HG02588 (cell line): ENCODE data around the gene SLC9A9.

ENCODE experiments used
- ATAC-seq: cut with Tn5 transposase; IDR thresholded peaks from one replicate; pipeline ENCODE4 v1.9.1; 2021; ENCODE audit warnings: mild to moderate bottlenecking, moderate library complexity; ENCODE audit not compliant: unreplicated experiment

SLC9A9 gene

DNA sequence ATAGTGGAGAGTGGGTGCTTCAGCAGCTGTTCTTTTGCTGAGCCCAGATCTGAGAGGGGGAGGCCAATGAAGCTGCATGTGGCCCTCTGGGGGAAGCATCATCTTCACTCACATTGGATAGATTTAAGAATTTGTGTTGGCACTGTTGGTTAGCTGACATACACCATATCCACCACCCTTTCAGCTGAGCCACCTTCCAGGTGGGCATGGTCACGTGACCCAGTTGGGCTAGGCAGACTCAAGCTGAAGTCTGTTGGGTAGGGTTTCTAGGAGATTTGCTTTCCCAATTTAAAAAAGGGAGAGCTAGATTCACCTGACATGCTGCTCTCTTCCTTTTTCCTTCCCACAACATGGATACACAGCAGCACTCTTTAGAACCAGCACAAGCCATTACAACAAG is 417.7 kb downstream of the SLC9A9 start:
- ATAC-seq, result no peak

DNA sequence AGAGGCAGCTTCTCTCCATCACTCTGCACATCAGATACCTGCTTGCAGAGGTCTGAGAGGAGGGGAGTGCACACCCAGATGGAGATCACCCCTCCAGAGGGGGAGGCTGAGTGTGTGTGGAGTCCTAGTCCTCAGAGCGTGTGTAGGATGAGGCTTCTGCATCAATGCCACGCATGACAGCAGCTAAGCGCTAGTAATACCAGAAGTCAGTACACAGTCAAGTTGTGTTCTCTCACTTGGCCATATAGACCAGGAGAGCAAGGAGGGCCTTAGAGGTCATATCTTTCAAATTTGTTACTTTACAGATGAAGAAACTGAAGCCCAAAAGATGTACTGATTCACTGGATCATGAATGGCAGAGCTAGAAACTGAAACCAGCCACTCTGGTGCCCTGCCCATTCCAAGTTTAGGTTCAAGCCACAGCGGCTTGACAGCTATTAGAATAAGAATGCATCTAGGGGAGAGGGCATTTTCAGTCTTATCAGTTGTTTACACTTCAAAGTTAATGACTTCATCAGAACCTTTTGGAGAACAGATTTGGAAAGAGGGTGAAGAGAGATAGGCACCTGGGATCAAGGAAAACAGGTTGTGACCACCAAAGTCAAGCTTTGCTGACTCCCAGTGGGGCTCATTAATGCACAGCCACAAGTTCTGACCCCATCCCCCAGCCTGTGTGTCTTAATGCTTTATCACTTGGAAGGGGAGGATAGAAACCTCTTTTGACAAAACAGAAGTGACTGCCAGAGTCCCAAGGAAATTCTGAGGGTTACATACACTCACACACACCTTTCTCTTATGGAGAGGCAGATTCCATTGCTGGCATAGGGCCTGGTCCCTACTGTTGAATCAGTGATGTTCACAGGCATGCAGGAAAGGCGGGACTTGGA is 418.4 kb downstream of the SLC9A9 start:
- no peak for ATAC-seq

- ATAC-seq, result no peak
These were observed 420.0 kb downstream of the SLC9A9 start for GRCh38 chr3:143428294-143428693.

- no peak for ATAC-seq
These were observed 420.6 kb downstream of the SLC9A9 start for GRCh38 chr3:143427631-143428030.

GRCh38 chr3:143424874-143425273 is 423.4 kb downstream of the SLC9A9 start:
- ATAC-seq, result no peak

GRCh38 chr3:143421556-143421955 is 426.7 kb downstream of the SLC9A9 start:
- ATAC-seq, result no peak

DNA sequence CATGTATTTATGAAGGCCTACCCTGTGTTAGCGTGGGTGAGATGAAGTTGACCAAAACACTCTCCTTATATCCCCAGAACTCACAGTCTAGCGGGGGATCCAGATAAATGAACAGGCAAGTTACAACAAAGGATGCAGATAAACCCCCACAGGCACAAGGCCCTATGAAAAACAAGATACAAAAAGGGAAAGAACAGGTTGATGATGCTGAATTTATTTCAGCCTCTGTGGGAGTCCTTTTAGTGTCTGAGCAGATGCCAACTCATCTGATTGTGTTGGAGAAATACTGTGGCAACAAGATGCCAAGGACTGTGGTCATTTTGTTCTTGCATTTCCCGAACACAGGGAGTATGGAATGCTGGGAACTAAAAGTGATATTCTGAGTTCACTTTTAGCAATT is 428.7 kb downstream of the SLC9A9 start:
- ATAC-seq, result no peak

GRCh38 chr3:143418391-143418790 is 429.9 kb downstream of the SLC9A9 start:
- no peak for ATAC-seq

- ATAC-seq, result no peak
These were observed 432.0 kb downstream of the SLC9A9 start for GRCh38 chr3:143416229-143416628.

DNA sequence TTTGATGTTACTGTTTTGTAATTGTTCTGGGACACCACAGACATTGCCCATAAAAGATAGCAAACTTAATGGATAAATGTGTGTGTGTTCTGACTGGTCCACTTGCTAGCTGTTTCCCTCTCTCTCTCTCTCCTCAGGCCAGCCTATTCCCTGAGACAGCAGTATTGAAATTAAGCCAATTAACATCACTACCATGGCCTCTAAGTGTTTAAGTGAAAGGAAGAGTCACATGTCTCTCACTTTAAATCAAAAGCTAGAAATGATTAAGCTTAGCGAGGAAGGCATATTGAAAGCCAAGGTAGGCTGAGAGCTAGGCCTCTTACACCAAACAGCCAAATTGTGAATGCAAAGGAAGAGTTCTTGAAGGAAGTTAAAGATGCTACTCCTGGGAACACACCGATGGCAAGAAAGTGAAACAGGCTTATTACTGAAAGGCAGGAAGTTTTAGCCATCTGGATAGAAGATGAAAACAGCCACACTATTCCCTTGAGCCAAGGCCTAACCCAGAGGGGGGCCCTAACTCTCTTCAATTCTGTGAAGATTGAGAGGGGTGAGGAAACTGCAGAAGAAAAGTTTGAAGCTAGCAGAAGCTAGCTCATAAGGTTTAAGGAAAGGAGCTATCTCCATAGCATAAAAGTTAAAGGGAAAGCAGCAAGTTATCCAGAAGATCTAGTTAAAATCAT is 433.6 kb downstream of the SLC9A9 start:
- ATAC-seq, result no peak

DNA sequence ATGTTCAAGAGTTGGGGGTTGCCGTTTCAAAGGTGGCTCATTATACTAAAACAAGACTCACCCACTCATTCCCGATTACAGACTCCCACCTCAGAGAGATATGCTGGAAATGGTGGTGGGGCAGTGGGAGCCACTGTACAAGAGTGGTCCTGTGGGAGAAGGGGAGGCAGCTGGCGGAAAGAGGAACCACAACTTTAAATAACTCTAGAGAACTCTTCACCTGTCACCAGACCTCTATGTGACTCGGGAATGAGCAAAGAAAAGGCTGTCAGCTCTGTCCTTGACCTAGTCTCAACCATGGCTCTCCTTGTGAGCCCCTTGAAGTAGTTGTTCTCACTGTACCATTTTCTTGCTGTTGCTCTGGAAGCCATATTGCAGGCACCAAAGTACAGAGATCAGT is 434.9 kb downstream of the SLC9A9 start:
- no peak for ATAC-seq

DNA sequence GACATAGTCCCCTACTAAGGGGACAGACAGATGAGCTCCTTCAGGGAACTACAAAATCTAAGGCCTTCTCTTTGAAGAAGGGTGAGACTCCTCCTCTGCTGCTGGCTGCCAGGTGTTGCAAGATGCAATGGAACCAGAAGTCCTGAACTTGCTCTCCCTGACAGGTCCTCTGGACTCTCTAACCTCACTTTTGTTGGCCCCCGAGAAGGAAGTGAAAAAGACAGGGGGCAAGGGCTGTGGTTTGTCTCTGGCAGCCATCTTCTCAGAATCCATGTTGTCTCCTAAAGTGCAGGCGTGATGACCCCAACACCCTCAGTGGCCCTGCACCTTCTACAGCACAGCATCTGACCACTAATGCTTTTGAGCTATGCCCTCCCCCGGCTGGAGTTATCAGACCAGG is 436.2 kb downstream of the SLC9A9 start:
- no peak for ATAC-seq

DNA sequence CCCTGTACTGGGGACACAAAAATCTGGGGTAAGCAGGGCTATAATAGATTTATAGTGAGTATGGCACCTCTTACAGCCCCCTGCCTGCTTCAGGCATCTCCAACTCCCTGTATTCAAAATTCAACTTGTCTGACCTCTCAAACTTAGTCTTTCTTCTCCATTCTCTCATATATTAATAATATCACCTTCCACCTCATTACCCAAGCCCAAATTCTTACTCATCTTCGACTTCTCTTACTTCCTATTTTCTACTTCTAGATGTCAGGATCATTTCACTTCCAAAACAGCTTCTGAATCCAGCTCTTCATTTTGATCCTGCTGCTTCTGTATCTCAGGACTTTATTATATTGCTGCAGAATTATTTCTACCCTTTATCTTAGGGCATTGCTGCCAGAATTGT is 438.0 kb downstream of the SLC9A9 start:
- ATAC-seq, result no peak

GRCh38 chr3:143408771-143409170 is 439.5 kb downstream of the SLC9A9 start:
- ATAC-seq, result no peak

DNA sequence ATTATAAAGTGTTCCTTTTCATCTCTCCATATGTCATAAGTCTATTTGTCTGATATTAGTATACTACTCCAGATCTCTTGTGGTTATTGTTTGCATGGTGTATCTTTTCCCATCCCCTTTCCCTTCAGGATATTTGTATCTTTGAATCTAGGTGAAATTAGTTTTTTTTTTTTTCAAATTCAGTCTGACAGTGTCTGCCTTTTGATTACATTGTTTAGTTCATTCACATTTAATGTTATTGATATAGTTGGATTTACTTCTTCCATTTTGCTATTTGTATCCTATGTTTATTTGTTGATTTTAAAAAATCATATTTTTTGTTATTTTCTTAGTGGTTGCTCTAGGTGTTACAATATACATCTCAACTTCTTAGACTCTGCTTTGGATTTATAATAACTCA is 445.7 kb downstream of the SLC9A9 start:
- no peak for ATAC-seq

DNA sequence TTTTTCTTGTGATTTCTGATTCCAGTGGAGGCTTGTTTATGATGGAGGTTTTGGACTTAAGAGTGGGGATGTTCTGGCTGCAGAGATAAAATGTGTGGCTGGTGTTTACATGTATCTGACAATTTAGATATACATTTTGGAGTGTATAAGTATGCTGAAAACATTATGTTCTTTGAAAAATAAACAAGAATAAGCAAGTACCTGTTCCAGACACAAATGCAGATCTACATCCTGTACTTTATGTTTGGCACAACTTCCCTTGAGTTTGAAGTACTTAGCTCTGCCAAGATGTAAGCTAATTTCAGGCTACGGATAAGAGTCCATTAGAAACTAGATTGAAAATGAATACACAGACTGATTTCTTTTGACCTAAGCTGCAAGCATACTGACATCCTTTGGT is 451.5 kb downstream of the SLC9A9 start:
- no peak for ATAC-seq

DNA sequence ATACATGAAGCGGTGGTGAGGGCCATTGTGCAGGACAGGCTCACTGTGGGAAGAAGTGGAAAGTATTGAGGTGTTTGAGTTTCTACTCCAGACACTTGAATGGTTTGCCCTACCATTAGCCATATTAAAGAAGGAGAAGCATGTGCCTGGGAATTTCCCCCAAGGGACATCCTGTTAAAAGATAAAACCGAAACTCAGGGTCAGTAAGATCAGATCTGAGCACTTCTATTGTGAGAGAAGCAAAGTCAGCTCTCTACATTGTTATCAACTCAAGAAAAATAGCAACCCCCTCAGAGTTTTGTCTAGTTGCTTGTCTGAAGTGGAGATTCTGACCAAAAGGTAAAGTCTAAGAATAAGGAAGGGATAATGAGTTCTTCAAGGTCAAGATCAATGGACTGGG is 458.9 kb downstream of the SLC9A9 start:
- ATAC-seq, result no peak

GRCh38 chr3:143387425-143387824 is 460.8 kb downstream of the SLC9A9 start:
- ATAC-seq, result no peak

DNA sequence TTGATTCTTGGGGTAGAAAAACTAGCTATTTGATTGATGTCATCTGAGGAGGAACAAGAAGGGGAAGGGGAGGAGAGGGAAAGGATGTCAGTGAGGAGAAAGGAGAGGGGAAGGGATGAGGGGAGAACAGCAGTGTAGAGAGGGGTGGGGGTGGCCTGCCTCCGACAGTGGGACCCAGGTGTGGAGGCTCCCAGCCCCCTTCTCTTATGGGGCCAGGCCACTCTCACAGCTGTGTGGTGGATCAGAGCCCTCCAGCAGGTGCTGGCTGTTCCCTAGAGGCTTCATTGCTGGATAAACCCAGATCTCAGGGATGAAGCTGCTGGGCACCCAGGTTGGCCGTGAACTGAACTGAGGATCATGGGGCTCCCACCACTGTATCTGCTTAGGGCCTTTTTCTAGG is 464.2 kb downstream of the SLC9A9 start:
- no peak for ATAC-seq

DNA sequence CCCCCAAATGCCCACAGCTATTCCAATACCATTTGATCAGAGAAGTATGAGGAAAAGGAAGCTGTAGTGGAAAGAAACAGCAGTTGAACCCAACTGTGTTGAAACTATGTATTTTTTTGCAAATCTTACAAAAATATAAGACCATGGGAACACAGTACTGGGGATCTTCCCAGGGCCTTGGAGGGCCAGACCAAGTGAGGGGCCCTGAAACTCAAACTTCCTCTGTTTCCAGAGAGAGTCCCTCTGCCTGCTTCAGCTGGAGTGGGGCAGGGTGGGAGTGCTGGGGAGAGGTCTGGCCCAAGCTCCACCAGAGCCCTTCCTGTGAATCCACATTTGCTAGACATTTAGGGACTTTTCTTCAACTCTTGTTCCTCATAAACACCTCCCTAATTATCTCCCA is 464.8 kb downstream of the SLC9A9 start:
- ATAC-seq, result no peak

DNA sequence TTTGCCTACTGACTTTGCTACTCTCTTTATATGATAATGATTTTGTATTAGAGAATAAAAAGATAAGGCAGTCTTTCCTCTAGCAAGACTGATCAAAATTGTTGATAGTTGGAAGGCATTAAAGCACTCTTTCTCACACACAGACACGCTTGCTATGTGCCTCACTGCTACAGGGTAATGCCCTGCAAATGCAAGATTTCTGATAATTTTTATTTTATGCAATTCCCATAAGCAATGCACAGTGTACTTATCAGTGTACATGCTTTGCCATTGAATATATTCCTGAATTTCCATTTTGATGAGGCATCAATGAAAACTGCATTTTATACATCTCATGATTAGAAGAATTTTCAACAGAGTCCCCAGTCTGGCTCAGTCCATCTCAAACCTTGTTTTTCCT is 465.5 kb downstream of the SLC9A9 start:
- no peak for ATAC-seq

GRCh38 chr3:143380449-143380848 is 467.8 kb downstream of the SLC9A9 start:
- no peak for ATAC-seq
